Measurements from ENCODE around the gene PIANP. TPM values are rescaled to one million over a fixed set of nuclear protein-coding genes. Genes with fewer than 3 reads are reported as not detected.

The PIANP gene
- total RNA-seq, 1 donor from 2014 or later = 0.27 TPM

GRCh38 chr12:6644903-6645302 is 55.7 kb downstream of the PIANP start:
- no peak for DNase-seq (ENCODE audit: missing footprints)
- no peak for ATAC-seq
- intact Hi-C loops (cut with DNase I) = no loop called here

GRCh38 chr12:6644257-6644596 is 56.4 kb downstream of the PIANP start:
- ATAC-seq = peak; percentile 48
- intact Hi-C loops (cut with DNase I) = no loop called here
- DNase-seq (ENCODE audit: missing footprints) = no peak

Other genes with a start within 250 kb of the PIANP start
- 15.7 TPM for gene TAPBPL, start 248.8 kb downstream of the PIANP start, total RNA-seq
- 4.2 TPM for gene VAMP1, start 230.1 kb downstream of the PIANP start, total RNA-seq
- gene MRPL51, start 207.6 kb downstream of the PIANP start, total RNA-seq = 278 TPM
- gene NCAPD2, start 206.7 kb downstream of the PIANP start, total RNA-seq = 11.6 TPM
- 4,337 TPM for gene GAPDH, start 166.3 kb downstream of the PIANP start, total RNA-seq
- gene IFFO1, start 144.8 kb downstream of the PIANP start, total RNA-seq = 15.9 TPM
- gene NOP2, start 132.5 kb downstream of the PIANP start, total RNA-seq = 16.2 TPM
- gene CHD4, start 93.4 kb downstream of the PIANP start, total RNA-seq = 165 TPM
- gene LPAR5, start 64.9 kb downstream of the PIANP start, total RNA-seq = 7.5 TPM
- 1.2 TPM for gene ACRBP, start 53.4 kb downstream of the PIANP start, total RNA-seq
- 21.1 TPM for gene ING4, start 37.7 kb downstream of the PIANP start, total RNA-seq
- gene ZNF384, start 11.4 kb downstream of the PIANP start, total RNA-seq = 26.0 TPM
- 83.1 TPM for gene COPS7A, start 23.2 kb upstream of the PIANP start, total RNA-seq
- gene MLF2, start 52.3 kb upstream of the PIANP start, total RNA-seq = 156 TPM
- 152 TPM for gene PTMS, start 65.5 kb upstream of the PIANP start, total RNA-seq
- 0.24 TPM for gene LAG3, start 71.7 kb upstream of the PIANP start, total RNA-seq
- gene CD4, start 88.7 kb upstream of the PIANP start, total RNA-seq = 13.4 TPM
- 7.8 TPM for gene GPR162, start 121.0 kb upstream of the PIANP start, total RNA-seq
- gene P3H3, start 127.6 kb upstream of the PIANP start, total RNA-seq = 10.3 TPM
- 4.0 TPM for gene GNB3, start 140.1 kb upstream of the PIANP start, total RNA-seq
- 1.2 TPM for gene CDCA3, start 150.5 kb upstream of the PIANP start, total RNA-seq
- 62.0 TPM for gene USP5, start 151.3 kb upstream of the PIANP start, total RNA-seq
- 832 TPM for gene TPI1, start 166.7 kb upstream of the PIANP start, total RNA-seq
- 3.0 TPM for gene SPSB2, start 172.5 kb upstream of the PIANP start, total RNA-seq
- gene LRRC23, start 204.0 kb upstream of the PIANP start, total RNA-seq = 9.4 TPM
- 10.2 TPM for gene ENO2, start 213.8 kb upstream of the PIANP start, total RNA-seq
- gene ATN1, start 227.1 kb upstream of the PIANP start, total RNA-seq = 78.9 TPM
- gene RNU7-1, start 243.0 kb upstream of the PIANP start, total RNA-seq = not detected
- gene C12orf57, start 243.2 kb upstream of the PIANP start, total RNA-seq = 250 TPM

Measured in Right ventricle myocardium inferior (tissue), 1 donor.